Hematopoietic multipotent progenitor cell treated with erythropoietin and hydrocortisone succinate and interleukin-3 and kit ligand, for 6 days (in vitro differentiated cells): ENCODE results near the gene ADCY2.

Experiments used
- DNase-seq: peaks from one replicate; pipeline ENCODE4 v3.0.0-alpha.2; 2015

The ADCY2 gene

GRCh38 chr5:7754997-7755596 lies 359.2 kb downstream of the ADCY2 start:
- DNase-seq, result peak; percentile 63

DNA sequence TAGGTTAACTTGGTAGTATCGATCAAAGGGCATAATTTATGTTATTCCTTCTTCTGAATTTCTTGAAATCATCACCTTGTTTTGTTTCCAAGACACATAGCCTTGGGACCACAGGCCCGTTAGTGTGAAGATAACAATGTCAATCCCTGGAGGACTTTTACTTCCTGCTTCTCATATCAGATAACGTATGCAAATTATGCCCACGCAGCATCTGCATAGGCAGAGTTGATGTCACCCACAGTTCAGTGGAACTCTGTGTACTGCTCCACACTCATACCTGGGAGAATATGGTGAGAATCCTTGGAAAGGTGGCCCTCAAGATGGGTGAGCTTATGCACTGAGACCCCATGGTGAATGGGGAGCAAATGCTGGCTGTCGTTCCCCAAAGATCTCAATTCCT lies 360.0 kb downstream of the ADCY2 start:
- no peak for DNase-seq

- peak; percentile 16 for DNase-seq
Measured at GRCh38 chr5:7756453-7756852, 360.5 kb downstream of the ADCY2 start.

GRCh38 chr5:7759257-7759871 lies 363.4 kb downstream of the ADCY2 start:
- DNase-seq, result no peak

GRCh38 chr5:7759951-7760580 lies 364.1 kb downstream of the ADCY2 start:
- DNase-seq, result no peak

- no peak for DNase-seq
Measured at GRCh38 chr5:7762267-7762666, 366.3 kb downstream of the ADCY2 start.

DNA sequence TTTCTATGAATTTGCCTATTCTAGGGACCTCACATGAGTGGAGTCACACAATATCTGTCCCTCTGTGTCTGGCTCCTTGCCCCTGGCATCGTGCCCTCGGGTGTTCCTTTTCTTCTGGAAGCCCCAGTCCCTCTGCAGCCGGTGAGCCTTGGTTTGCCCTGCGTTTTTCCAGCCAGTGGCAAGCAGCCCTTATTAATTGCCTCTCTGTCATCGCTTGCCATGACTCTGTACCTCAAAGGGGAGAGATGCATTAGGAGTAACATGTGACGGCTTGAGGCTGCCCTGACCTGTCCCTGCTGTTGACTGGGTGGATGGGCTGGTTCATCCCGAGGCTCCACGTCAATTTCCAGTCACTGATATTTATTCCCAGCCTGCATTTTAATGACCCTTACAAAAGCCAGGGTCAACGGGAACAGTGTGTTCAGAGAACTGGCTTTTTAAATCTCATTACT lies 367.7 kb downstream of the ADCY2 start:
- no peak for DNase-seq

DNA sequence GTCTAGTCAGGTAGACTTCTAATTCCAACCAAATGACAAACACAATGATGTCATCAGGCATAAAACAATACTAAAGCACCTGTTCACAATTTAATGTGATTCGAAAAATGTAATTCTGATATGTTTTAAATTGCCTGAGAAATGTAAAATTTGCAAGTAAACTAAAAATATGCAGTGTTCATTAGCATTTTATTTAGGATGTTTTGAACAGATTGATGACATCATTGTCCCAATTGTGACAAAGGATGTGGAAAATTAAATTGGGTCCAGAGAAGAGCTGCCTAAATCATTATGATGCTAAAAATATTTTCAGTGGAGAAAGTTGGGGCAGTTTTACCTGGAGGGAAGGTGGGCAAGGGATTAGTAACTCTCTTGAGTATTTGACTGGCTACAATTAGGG lies 368.5 kb downstream of the ADCY2 start:
- no peak for DNase-seq

- no peak for DNase-seq
Measured at GRCh38 chr5:7770436-7770835, 374.5 kb downstream of the ADCY2 start.

DNA sequence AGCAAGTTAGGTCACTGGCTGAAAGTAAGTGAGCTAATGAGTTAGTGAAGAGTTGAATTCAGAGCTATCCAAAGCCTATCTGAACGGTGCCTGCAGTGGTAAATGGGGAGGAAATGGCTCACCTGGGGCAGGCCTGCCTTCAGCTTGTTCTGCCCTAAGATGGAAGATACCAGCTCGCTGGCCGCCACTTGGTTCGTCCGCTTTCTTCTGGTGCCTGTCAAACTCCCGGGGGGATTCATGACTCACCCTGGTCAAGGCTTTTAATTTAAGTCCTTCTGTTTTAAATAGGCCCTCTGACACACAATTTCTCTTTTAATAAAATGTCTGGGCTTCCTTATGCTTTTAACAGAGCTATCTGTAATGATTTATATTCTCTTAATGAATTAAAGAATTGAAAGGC lies 376.2 kb downstream of the ADCY2 start:
- no peak for DNase-seq

GRCh38 chr5:7773178-7773577 lies 377.2 kb downstream of the ADCY2 start:
- no peak for DNase-seq

- DNase-seq, result no peak
Measured at GRCh38 chr5:7776442-7776841, 380.5 kb downstream of the ADCY2 start.

DNA sequence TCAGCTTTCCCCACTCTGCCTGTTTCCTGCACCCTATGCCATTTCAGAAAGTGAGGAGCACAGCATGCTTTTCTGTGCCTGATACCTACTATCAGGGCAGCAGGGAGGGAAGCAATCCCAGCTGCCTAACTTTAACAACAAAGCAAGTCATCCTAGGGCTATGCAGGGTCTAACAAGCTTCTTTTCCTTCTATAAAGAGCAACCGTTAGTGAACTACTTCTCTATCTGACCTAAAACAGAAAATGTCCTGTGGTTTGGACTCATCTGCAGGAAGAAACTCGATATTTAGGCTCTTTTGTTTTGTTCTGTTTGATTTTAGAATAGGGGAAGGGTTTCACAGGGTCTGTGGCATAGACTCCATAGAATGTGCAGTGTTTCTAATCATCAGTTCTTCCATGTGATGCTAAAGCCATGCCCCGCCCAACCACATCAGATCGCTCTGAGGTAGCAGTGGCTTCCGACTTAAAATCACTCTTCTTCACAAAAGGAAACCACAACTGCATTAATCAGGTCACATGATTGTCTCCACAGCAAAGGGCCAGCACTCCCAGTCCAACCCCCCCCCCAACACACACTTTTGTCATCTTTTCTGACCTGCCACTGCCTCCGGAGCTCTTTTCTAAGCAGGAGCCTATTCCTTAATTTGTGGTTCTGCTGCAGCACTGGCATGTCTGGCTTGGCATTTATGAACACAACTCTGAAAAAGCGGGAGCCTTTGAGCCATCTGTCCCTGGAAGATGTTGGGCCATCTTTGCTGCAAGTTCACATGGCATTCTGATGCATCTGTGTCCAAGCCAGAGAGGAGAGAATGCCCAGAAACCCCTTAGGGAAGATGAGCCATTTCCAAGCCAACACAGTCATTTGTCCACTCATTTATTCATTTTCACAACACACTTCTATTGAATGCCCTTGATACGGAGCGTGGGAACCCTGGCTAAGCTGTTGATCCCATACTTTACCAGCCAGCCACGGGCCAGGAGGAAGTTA lies 383.4 kb downstream of the ADCY2 start:
- DNase-seq, result peak; percentile 3

DNA sequence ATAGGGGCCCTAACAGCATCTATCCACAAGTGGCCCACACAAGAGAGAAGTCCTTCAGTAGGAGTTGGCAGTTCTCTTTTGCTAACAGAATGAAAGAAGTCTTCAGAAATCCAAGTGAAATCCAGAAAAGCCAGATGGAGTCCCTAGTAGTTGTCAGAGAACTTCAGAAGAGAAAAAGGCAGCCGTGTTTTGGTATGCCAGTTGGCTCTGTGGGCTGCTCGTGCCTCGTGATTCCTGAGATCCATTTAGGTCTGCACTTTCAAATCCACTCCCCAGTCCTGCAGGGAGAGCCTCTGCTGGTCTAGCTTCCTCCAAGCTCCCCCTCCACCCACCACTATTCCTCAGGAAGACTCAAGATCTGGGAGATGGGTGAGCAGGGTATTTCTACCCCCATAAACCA lies 386.0 kb downstream of the ADCY2 start:
- DNase-seq, result no peak

GRCh38 chr5:7784683-7785380 lies 388.9 kb downstream of the ADCY2 start:
- no peak for DNase-seq

DNA sequence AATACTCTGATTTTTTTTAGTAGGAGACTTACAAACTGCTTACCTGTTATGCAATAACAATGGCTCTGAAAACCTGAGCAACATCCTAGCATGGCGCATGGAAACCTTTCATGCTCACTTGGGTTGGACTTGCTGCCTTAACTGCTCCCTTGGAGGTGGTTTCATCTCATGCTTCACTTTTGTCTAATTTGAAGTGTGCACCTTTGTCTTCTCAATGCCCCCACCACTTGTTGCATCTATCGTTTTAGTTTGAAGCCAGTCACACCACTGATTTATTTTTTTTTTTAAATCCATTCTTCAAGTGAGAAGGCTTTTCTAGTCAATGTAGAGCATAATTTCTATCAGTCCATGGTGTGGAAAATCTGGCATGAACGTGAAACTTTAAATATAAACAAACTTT lies 391.8 kb downstream of the ADCY2 start:
- DNase-seq, result no peak

DNA sequence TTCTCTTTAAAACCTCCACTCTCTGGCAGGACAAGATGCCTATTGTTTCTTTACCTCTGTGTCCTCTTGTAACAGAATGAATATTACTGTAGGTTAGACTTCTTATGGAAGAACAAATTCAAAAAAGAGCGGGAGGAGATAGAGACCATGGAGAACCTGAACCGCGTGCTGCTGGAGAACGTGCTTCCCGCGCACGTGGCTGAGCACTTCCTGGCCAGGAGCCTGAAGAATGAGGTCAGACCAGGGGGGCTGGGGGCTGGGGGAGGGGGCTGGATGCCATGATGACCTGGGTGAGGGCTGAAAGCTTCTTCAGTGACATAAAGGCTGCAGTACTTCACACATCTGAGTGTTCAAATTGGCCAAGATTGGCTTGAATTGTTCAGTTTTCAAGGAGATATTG lies 393.6 kb downstream of the ADCY2 start:
- no peak for DNase-seq

DNA sequence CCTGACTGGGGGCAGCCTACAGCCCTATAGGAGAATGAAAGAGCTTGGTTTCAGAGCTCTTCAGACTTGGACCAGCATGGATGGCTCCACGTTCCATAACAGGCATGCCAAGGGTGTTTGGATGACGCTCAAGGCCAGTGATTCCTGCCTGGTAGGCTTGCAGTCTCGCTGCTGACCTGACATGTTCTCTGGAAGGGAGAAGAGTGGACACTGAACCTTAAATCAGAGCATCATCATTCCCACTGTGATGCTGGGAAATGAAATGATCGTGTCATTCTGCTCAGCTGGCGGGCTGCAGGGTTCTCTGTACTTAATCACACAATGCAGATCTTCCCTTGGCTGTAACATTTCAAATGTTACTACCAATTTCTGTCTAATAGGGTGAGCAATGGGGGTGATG lies 398.0 kb downstream of the ADCY2 start:
- DNase-seq, result no peak

- no peak for DNase-seq
Measured at GRCh38 chr5:7794311-7794710, 398.4 kb downstream of the ADCY2 start.

GRCh38 chr5:7794823-7795222 lies 398.9 kb downstream of the ADCY2 start:
- DNase-seq, result no peak

DNA sequence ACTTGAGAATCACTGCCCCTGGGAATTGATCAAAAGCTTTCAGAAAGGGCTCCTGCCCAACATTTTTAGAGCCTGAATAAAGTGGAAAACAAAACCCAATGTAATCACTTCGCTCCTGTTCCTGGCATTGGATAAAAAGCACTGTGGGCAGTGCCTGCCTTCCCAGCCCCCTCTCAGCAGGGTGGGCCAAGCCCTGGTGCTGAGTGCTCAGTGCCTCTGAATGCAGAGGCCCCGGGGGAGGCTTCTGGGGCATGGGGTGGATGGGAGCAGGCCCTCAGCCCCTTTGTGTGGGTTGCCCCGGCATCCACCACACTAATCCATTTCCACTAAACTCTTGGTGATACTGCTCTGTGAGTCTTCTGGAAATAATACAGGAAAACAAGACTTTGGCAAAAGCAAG lies 399.4 kb downstream of the ADCY2 start:
- DNase-seq, result no peak

DNA sequence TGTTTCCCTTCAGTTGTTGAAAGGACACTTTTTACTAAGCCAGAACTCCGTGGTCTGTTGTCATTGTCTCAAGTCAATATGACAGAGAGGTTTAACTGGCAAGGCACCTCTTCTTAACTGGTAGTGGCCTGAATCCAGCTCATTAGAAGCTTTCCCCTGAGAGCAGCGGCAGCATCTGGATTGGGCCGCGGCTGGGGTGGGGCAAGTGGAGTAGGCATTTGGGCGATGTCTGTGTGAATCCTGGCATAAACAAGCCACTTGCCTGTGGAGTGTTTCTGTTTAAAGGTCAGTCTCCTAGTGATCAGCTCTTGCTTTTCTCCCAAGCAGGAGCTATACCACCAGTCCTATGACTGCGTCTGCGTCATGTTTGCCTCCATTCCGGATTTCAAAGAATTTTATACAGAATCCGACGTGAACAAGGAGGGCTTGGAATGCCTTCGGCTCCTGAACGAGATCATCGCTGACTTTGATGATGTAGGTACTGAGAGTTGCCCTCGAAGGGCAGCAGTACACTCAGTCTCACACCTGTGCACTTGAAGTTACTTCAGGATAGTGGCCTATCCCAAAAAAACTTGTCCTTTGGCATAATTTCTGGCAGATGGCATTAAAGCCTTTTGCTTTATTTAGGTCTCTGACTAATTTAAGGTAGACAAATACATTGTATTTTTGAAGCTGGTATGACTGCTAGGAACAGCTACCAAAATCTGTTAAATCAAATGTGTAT lies 406.1 kb downstream of the ADCY2 start:
- no peak for DNase-seq
